HepG2 (cell line): ENCODE results near the gene CHN2. TPM values are rescaled to one million over a fixed set of nuclear protein-coding genes. Genes with fewer than 3 reads are reported as not detected.

Experiments used
- FOSL1 ChIP-seq: sonication (generic); formaldehyde crosslinking; IDR thresholded peaks from 2 replicates; pipeline ENCODE4 v1.9.0; 2021; ENCODE audit warnings: missing genetic modification reagents, borderline replicate concordance
- KAT2B ChIP-seq: fragments of 150-350 bp; IDR thresholded peaks from 2 replicates; pipeline ENCODE4 v1.6.1; 2014; ENCODE audit warnings: low read depth, low read length, borderline replicate concordance
- KLF11 ChIP-seq: IDR thresholded peaks from 2 replicates; pipeline ENCODE4 v1.6.1; 2016; ENCODE audit warnings: missing compliant biosample characterization
- POLR2AphosphoS2 ChIP-seq: IDR thresholded peaks from 2 replicates; pipeline ENCODE4 v1.6.1; 2011; ENCODE audit warnings: low read depth, low read length, improper control_type of control experiment
- SKI ChIP-seq: fragments of 450-650 bp; IDR thresholded peaks from one replicate; pipeline ENCODE4 v1.6.1; 2018; ENCODE audit warnings: mild to moderate bottlenecking; ENCODE audit not compliant: partially characterized antibody
- TBL1XR1 ChIP-seq: fragments of 150-350 bp; IDR thresholded peaks from 2 replicates; pipeline ENCODE4 v1.6.1; 2014; ENCODE audit warnings: borderline replicate concordance, low read length; ENCODE audit not compliant: partially characterized antibody
- ZFAT ChIP-seq: sonication (generic); formaldehyde crosslinking; conservative IDR thresholded peaks from 2 replicates; pipeline ENCODE4 v1.8.1; 2023; ENCODE audit warnings: missing genetic modification reagents, inconsistent platforms
- ZNF678 ChIP-seq: sonication (generic); formaldehyde crosslinking; IDR thresholded peaks from 2 replicates; pipeline ENCODE4 v1.4.0; 2020; ENCODE audit warnings: mild to moderate bottlenecking, missing genetic modification reagents
- polyA plus RNA-seq, 8 experiments: library from polyadenylated mRNA; depleted of rRNA in 3 of 8; stranded (reverse) in 7 of 8; unstranded in 1 of 8; fragments of >200 nt; fragmentation: Illumina TruSeq in 4 of 8; extraction: Trizol in 4 of 8; gene quantifications; 2 replicates each; pipeline versions ENCODE4 v1.2.1 to v1.2.3, GENCODE V29; 2011 to 2016; ENCODE audit warnings: low read depth in 4 of 8, missing spikeins in 1 of 8, mixed read lengths in 1 of 8; ENCODE audit not compliant: insufficient read depth in 1 of 8
- total RNA-seq, 5 experiments: library from RNA; depleted of rRNA; stranded (reverse); fragments of >200 nt; fragmentation: Illumina TruSeq; extraction: Trizol; gene quantifications; 2 replicates each; pipeline ENCODE4 v1.2.3, GENCODE V29; 2016; ENCODE audit warnings: low read depth in 1 of 5
- TF ChIP-seq, protein P1 (sequence below): sonication (generic); formaldehyde crosslinking; IDR thresholded peaks from 2 replicates; pipeline ENCODE4 v1.5.0; 2020; ENCODE audit warnings: mild to moderate bottlenecking, missing genetic modification reagents, borderline replicate concordance
- TF ChIP-seq, protein P2 (sequence below): sonication (generic); formaldehyde crosslinking; IDR thresholded peaks from 2 replicates; pipeline ENCODE4 v1.5.1; 2020; ENCODE audit warnings: mild to moderate bottlenecking, missing genetic modification reagents, moderate library complexity
- TF ChIP-seq, protein P3 (sequence below), 2 experiments: fragments of 450-650 bp in 1 of 2; sonication (generic) in 1 of 2; formaldehyde crosslinking in 1 of 2; IDR thresholded peaks; 2 replicates each; pipeline versions ENCODE4 v1.6.1 to v1.8.0; 2016 to 2022; ENCODE audit warnings: antibody characterized with exemption in 1 of 2, mild to moderate bottlenecking in 1 of 2, missing genetic modification reagents in 1 of 2

CHN2 gene
- total and polyA plus RNA-seq, 2 of the 13 experiments (the other 11 are each of a cell fraction or from before 2014, with no cell fraction given) = 23.5 to 30.5 TPM

DNA sequence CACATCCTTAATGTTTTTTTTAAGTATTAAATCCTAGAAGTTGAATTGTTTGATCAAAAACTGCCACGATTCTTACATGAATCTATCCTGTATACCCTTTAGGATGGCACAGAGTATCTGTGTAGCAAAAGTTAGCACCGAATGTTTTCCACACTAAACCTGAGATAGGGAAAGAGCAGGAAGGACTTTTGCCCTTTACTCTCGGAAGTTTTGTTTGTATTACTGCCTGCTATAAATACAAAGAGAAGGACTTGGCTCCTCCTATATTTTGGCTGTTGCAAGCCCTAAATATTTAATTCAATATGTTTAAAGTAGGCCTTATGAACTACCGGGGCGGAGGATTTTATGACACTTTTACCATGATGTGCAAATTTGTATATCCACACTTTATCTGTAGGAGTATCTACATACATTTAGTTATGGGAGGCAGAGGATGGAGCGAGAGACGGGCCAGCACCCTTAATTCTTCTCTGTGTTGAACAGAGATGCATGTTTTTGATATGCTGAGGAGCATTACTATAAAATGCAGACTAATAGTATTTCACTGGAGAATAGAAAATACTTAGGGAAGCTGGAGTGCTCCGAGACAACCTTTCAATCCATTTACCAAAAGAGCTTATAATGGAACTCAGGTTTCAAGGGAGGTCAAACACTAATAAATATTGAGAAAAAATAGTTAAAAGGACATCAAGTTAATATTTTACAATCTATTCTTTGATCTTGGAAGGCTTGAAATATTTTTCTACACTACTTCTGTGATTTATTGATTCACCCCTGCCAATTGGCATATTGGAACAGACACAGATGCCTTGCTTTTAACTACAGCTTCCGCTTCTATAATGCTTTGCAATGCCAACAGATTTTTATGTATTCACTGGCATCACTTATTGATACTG is 97.4 kb downstream of the CHN2 start (continued):
- TF ChIP-seq TBL1XR1 (no peak), ZNF678 (no peak), FOSL1 (CRISPR knock-in tag) (no peak), POLR2AphosphoS2 (no peak), SKI (no peak), ZFAT (CRISPR knock-in tag) (no peak), KAT2B (peak; percentile 47; the same call in 1 of the 2 replicates), KLF11 (no peak)
- TF ChIP-seq, protein P1, sequence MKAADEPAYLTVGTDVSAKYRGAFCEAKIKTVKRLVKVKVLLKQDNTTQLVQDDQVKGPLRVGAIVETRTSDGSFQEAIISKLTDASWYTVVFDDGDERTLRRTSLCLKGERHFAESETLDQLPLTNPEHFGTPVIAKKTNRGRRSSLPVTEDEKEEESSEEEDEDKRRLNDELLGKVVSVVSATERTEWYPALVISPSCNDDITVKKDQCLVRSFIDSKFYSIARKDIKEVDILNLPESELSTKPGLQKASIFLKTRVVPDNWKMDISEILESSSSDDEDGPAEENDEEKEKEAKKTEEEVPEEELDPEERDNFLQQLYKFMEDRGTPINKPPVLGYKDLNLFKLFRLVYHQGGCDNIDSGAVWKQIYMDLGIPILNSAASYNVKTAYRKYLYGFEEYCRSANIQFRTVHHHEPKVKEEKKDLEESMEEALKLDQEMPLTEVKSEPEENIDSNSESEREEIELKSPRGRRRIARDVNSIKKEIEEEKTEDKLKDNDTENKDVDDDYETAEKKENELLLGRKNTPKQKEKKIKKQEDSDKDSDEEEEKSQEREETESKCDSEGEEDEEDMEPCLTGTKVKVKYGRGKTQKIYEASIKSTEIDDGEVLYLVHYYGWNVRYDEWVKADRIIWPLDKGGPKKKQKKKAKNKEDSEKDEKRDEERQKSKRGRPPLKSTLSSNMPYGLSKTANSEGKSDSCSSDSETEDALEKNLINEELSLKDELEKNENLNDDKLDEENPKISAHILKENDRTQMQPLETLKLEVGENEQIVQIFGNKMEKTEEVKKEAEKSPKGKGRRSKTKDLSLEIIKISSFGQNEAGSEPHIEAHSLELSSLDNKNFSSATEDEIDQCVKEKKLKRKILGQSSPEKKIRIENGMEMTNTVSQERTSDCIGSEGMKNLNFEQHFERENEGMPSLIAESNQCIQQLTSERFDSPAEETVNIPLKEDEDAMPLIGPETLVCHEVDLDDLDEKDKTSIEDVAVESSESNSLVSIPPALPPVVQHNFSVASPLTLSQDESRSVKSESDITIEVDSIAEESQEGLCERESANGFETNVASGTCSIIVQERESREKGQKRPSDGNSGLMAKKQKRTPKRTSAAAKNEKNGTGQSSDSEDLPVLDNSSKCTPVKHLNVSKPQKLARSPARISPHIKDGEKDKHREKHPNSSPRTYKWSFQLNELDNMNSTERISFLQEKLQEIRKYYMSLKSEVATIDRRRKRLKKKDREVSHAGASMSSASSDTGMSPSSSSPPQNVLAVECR (CRISPR knock-in tag) = peak; percentile 19; the same call in 1 of the 2 replicates
- TF ChIP-seq, protein P2, sequence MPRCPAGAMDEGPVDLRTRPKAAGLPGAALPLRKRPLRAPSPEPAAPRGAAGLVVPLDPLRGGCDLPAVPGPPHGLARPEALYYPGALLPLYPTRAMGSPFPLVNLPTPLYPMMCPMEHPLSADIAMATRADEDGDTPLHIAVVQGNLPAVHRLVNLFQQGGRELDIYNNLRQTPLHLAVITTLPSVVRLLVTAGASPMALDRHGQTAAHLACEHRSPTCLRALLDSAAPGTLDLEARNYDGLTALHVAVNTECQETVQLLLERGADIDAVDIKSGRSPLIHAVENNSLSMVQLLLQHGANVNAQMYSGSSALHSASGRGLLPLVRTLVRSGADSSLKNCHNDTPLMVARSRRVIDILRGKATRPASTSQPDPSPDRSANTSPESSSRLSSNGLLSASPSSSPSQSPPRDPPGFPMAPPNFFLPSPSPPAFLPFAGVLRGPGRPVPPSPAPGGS (CRISPR knock-in tag) = no peak
- TF ChIP-seq, protein P3, sequence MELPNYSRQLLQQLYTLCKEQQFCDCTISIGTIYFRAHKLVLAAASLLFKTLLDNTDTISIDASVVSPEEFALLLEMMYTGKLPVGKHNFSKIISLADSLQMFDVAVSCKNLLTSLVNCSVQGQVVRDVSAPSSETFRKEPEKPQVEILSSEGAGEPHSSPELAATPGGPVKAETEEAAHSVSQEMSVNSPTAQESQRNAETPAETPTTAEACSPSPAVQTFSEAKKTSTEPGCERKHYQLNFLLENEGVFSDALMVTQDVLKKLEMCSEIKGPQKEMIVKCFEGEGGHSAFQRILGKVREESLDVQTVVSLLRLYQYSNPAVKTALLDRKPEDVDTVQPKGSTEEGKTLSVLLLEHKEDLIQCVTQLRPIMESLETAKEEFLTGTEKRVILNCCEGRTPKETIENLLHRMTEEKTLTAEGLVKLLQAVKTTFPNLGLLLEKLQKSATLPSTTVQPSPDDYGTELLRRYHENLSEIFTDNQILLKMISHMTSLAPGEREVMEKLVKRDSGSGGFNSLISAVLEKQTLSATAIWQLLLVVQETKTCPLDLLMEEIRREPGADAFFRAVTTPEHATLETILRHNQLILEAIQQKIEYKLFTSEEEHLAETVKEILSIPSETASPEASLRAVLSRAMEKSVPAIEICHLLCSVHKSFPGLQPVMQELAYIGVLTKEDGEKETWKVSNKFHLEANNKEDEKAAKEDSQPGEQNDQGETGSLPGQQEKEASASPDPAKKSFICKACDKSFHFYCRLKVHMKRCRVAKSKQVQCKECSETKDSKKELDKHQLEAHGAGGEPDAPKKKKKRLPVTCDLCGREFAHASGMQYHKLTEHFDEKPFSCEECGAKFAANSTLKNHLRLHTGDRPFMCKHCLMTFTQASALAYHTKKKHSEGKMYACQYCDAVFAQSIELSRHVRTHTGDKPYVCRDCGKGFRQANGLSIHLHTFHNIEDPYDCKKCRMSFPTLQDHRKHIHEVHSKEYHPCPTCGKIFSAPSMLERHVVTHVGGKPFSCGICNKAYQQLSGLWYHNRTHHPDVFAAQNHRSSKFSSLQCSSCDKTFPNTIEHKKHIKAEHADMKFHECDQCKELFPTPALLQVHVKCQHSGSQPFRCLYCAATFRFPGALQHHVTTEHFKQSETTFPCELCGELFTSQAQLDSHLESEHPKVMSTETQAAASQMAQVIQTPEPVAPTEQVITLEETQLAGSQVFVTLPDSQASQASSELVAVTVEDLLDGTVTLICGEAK (IDR thresholded peaks at IDR 0.05) = no peak
- TF ChIP-seq, protein P3 (CRISPR knock-in tag; IDR thresholded peaks at IDR 0.05) = no peak
